ENCODE data around the gene DGKI.

Gene DGKI

DNA sequence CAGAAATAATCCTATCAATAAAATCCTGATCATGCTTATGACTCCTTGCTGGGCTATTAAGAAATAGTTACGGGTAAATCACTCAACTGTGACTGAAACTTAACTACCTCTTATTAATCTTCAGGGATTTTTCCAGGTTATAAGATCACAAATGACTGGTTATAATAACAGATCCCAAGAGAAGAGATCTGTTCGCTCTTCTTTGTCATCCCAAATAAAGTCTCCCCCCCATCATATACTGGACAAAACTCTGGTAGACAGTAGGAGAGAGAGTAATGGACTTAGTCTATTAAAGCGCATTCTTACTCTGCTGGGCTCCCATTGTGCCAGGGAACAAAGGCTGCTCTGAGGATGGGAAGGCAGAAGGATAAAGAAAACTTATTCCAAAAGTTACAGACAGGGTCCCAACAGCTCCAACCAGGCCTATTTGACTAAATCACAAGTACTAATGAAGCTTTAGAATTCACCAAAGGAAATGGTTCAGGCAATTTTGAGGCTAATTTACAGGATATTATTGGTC is 233.7 kb downstream of the DGKI start:
- DNase-seq (ENCODE audit: insufficient read length, low spot score) (no peak), FAIRE-seq (no peak)

DNA sequence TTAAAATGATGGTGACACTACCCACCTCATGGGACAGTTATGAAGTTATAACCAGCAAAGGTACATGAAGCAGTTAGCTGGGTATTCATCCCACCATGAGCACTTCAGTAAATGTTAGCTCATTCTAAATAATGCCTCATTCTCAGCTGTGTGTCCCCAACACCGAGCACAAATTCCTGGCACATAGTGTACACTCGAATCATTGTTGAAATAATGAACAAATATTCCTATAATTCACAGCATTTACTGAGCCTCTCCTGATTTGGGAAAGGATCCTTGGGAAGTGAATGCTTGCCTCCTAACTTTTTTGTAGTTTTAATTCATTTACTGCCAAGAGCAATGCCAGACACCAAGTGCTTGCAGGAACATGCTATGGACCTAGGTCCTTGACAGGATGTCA is 235.2 kb downstream of the DGKI start:
- FAIRE-seq (no peak), DNase-seq (ENCODE audit: insufficient read length, low spot score) (no peak)

DNA sequence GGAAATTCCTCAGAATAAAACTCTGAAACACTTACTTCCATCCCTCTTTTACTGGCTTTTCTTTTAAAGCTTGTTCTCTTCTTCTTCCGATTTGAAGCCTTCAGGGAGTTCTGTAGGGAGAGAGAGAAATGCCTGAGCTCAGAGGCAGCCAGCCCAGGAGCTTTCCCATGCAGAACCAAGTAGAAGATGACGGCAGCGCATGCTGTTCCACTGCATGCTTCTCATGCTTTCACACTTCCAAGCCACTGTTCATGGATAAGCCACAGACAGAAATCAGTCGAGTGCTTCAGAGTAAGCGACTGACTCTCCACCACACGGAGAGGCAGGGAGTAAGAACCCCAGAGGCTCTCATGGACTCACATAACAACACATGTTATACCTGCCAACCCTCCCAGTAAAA is 237.3 kb downstream of the DGKI start:
- DNase-seq (ENCODE audit: insufficient read length, low spot score), result no peak
- no peak for FAIRE-seq

- DNase-seq (ENCODE audit: insufficient read length, low spot score) (no peak), FAIRE-seq (no peak)
These were observed 240.6 kb downstream of the DGKI start for GRCh38 chr7:137606061-137606674.

DNA sequence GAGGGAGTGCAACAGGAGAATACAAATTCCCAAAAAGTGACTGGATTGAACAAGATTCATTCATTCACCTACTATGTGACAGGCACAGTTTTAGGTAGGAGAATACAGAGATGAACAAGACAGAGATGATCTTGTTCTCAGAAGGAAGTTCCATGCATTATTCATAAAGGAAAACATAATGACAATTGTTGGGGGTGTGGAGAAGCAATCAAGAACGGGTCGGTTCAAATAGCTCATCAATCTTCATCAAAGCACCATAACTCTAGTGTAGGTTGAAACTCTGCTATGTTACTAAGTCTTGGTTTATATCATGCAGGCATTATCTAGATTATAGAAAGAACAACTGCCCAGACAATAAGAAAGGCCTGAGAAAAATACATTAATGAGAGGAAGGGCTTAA is 243.7 kb downstream of the DGKI start:
- FAIRE-seq (no peak), DNase-seq (ENCODE audit: insufficient read length, low spot score) (no peak)

- DNase-seq (ENCODE audit: insufficient read length, low spot score) (no peak), FAIRE-seq (no peak)
These were observed 245.1 kb downstream of the DGKI start for GRCh38 chr7:137601642-137602041.

- FAIRE-seq, result no peak
- no peak for DNase-seq (ENCODE audit: insufficient read length, low spot score)
These were observed 248.9 kb downstream of the DGKI start for GRCh38 chr7:137597856-137598255.

GRCh38 chr7:137593115-137593711 is 253.6 kb downstream of the DGKI start:
- FAIRE-seq (no peak), DNase-seq (ENCODE audit: insufficient read length, low spot score) (no peak)

- FAIRE-seq (no peak), DNase-seq (ENCODE audit: insufficient read length, low spot score) (peak; percentile 47)
These were observed 254.4 kb downstream of the DGKI start for GRCh38 chr7:137592232-137592896.

GRCh38 chr7:137591421-137591837 is 255.3 kb downstream of the DGKI start:
- DNase-seq (ENCODE audit: insufficient read length, low spot score) (no peak), FAIRE-seq (no peak)

DNA sequence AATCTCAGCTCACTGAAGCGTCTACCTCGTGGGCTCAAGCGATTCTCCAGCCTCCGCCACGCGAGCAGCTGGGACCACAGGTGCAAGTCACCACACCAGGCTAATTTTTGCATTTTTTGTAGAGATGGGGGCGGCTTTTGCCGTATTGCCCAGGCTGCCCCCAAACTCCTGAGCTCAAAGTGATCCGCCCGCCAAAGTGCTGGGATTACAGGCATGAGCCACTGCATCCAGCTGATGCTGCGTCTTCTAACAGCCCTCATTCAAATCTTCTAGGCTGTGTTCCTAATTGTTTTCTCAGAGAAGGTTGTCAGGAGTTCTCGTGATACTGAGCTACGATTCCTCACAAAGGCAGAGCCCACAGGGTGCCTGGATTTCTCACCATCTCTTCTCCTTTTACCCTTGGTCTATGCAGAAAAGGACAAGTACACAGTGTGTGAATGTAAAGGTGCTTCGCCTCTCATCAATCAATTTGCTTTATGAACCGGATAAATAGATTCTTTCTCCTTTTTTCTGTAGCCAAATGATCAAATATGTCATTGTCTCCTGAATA is 255.9 kb downstream of the DGKI start:
- FAIRE-seq, result no peak
- no peak for DNase-seq (ENCODE audit: insufficient read length, low spot score)

GRCh38 chr7:137590071-137590755 is 256.6 kb downstream of the DGKI start:
- DNase-seq (ENCODE audit: insufficient read length, low spot score) (no peak), FAIRE-seq (no peak)

- FAIRE-seq (no peak), DNase-seq (ENCODE audit: insufficient read length, low spot score) (no peak)
These were observed 259.4 kb downstream of the DGKI start for GRCh38 chr7:137587326-137587725.

DNA sequence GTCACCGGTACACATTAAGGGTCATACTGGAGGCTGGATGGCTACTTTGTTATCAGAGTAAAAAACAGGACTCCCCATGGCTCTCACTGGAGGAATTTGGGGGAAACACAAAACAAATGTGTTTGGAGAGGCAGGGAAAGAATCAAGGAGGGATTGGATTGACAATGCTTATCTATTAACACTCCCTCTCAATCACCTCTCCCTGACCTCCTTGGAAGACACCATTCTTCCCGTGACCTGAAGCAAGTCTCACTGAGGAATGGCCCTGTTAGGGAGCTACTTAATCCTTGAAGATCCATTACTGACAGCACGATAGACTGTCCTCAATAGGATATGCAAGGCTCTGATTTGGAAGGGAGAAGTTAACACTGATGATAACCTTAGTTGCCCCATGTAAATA is 261.2 kb downstream of the DGKI start:
- FAIRE-seq, result no peak
- no peak for DNase-seq (ENCODE audit: insufficient read length, low spot score)

GRCh38 chr7:137583172-137583571 is 263.6 kb downstream of the DGKI start:
- no peak for FAIRE-seq
- no peak for DNase-seq (ENCODE audit: insufficient read length, low spot score)

DNA sequence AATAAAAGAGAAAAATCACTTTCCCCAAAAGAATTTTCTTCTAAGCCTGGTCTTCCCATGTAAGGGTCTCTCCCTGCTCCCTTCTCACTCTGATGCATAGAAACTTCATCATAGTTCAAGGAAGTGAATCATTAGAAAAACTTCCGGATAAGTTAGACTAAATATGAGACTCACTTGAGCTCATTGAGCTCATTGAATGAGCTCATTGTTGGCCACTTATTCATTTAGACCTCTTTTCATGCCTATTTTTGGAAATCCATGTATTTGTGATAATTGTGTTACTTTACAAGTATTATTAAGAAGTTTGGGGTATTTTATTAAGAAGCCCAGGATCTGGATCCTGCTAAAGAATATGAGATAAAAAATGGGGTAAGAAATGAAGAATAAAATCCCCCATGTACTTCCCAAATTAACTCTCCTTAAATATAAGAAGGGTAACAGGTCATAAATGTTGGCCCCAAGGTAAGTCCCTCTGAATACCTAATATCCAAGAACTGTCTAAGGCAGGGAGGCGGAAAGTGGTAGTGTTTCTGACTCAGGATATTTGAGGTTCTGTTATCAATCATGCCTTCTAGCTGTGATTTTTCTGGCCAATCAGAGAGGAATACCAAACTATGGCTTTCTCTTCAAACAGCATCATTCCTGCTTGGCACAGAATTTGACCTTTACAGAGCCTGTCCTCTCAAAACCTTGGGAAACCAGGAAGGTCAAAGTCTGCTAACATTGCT is 266.7 kb downstream of the DGKI start:
- DNase-seq (ENCODE audit: insufficient read length, low spot score), result peak; percentile 19
- no peak for FAIRE-seq

- FAIRE-seq (no peak), DNase-seq (ENCODE audit: insufficient read length, low spot score) (no peak)
These were observed 268.2 kb downstream of the DGKI start for GRCh38 chr7:137578541-137578940.

- DNase-seq (ENCODE audit: insufficient read length, low spot score), result no peak
- no peak for FAIRE-seq
These were observed 269.6 kb downstream of the DGKI start for GRCh38 chr7:137577184-137577583.

GRCh38 chr7:137576481-137576880 is 270.3 kb downstream of the DGKI start:
- DNase-seq (ENCODE audit: insufficient read length, low spot score) (no peak), FAIRE-seq (no peak)

DNA sequence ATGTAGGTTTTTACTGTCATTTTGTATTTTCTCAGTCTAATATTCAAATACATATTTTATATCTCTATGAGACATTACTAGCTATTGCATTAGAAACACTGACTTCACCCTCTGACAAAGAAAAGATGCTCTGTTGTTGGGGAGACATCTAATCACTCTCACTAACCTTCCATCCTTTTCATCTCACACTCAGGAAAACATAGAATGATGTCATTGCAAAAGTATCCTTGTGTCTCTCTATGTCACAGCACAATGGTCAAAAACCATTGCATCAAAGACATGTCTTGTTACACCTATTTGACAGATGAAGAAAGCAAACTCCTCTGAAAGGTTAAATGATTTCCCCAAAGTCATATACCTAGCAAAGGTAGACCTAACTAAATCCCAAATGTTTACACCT is 272.0 kb downstream of the DGKI start:
- DNase-seq (ENCODE audit: insufficient read length, low spot score), result no peak
- FAIRE-seq, result no peak
